Endothelial cell (in vitro differentiated cells): ENCODE data around the gene GPR37L1. TPM values are rescaled to one million over a fixed set of nuclear protein-coding genes. Genes with fewer than 3 reads are reported as not detected.
"Not testable (repeated sequence)": the region's sequence is repeated elsewhere in the genome, so short reads cannot be mapped to it uniquely, and the experiment has no call there.

Experiments
- DNase-seq: peaks from one replicate; pipeline ENCODE4 v3.0.0; 2021; ENCODE audit warnings: low spot score
- H3K27ac Mint-ChIP-seq: one replicate; pipeline ENCODE4 v1.8.0; 2021; ENCODE audit warnings: mixed read lengths, inconsistent platforms; ENCODE audit not compliant: unreplicated experiment
- H3K27me3 Mint-ChIP-seq: one replicate; pipeline ENCODE4 v1.8.0; 2021; ENCODE audit warnings: mild to moderate bottlenecking, moderate library complexity, mixed read lengths, inconsistent platforms; ENCODE audit not compliant: unreplicated experiment
- H3K36me3 Mint-ChIP-seq: one replicate; pipeline ENCODE4 v1.8.0; 2021; ENCODE audit warnings: mild to moderate bottlenecking, low read depth, mixed read lengths, inconsistent platforms; ENCODE audit not compliant: unreplicated experiment
- H3K4me1 Mint-ChIP-seq: one replicate; pipeline ENCODE4 v1.8.0; 2021; ENCODE audit warnings: mild to moderate bottlenecking, mixed read lengths, inconsistent platforms; ENCODE audit not compliant: unreplicated experiment
- H3K4me3 Mint-ChIP-seq: one replicate; pipeline ENCODE4 v1.8.0; 2021; ENCODE audit warnings: mild to moderate bottlenecking, mixed read lengths, inconsistent platforms; ENCODE audit not compliant: unreplicated experiment
- H3K9me3 Mint-ChIP-seq: one replicate; pipeline ENCODE4 v1.8.0; 2021; ENCODE audit warnings: mixed read lengths, inconsistent platforms; ENCODE audit not compliant: unreplicated experiment
- CTCF ChIP-seq: fragments of 200-600 bp; sonication (generic); IDR thresholded peaks from one replicate; pipeline ENCODE4 v1.5.0; 2021; ENCODE audit warnings: antibody characterized with exemption; ENCODE audit not compliant: unreplicated experiment
- total RNA-seq: library from RNA; stranded (reverse); fragmentation: NEBNext Ultra II Directional; extraction: Animal tissue kit (Norgen Biotek cat#: 25700); gene quantifications from one replicate; pipeline ENCODE4 v1.2.1, GENCODE V29; 2021; ENCODE audit not compliant: unreplicated experiment

The GPR37L1 gene
- total RNA-seq, 1 donor from 2014 or later, result not detected

GRCh38 chr1:202176949-202177927, 54.5 kb downstream of the GPR37L1 start:
- Mint-ChIP-seq H3K9me3 (no peaks in the 10 kb centered on the region), H3K27ac (no peak overlapping the region), H3K36me3 (no peaks in the 10 kb centered on the region), H3K4me3 (no peak overlapping the region), H3K27me3 (peaks cover 5% of the 10 kb centered on the region), H3K4me1 (no peaks in the 10 kb centered on the region)
- DNase-seq, result no peak
- TF ChIP-seq CTCF, result no peak

- no peak overlapping the region for H3K27ac Mint-ChIP-seq
- H3K36me3 Mint-ChIP-seq, result no peaks in the 10 kb centered on the region
- TF ChIP-seq CTCF, result no peak
- no peak overlapping the region for H3K4me3 Mint-ChIP-seq
- peaks cover 11% of the 10 kb centered on the region for H3K27me3 Mint-ChIP-seq
- no peak for DNase-seq
- no peaks in the 10 kb centered on the region for H3K9me3 Mint-ChIP-seq
- H3K4me1 Mint-ChIP-seq, result no peaks in the 10 kb centered on the region
Measured at GRCh38 chr1:202179828-202180750, 57.4 kb downstream of the GPR37L1 start.

GRCh38 chr1:202180751-202181139, 58.0 kb downstream of the GPR37L1 start:
- H3K4me1 Mint-ChIP-seq, H3K9me3 Mint-ChIP-seq, H3K27ac Mint-ChIP-seq, H3K4me3 Mint-ChIP-seq, DNase-seq, H3K36me3 Mint-ChIP-seq: not testable (repeated sequence)
- peaks cover 15% of the 10 kb centered on the region for H3K27me3 Mint-ChIP-seq

- H3K4me1 Mint-ChIP-seq, result no peaks in the 10 kb centered on the region
- H3K9me3 Mint-ChIP-seq, result no peaks in the 10 kb centered on the region
- no peak for TF ChIP-seq CTCF
- H3K4me3 Mint-ChIP-seq, result no peak overlapping the region
- DNase-seq, result no peak
- H3K27ac Mint-ChIP-seq, result no peak overlapping the region
- H3K36me3 Mint-ChIP-seq, result no peaks in the 10 kb centered on the region
- peaks cover 17% of the 10 kb centered on the region for H3K27me3 Mint-ChIP-seq
Measured at GRCh38 chr1:202181586-202181985, 58.9 kb downstream of the GPR37L1 start.

- no peaks in the 10 kb centered on the region for H3K4me1 Mint-ChIP-seq
- no peak overlapping the region for H3K4me3 Mint-ChIP-seq
- H3K27me3 Mint-ChIP-seq, result peaks cover 17% of the 10 kb centered on the region
- H3K27ac Mint-ChIP-seq, result no peak overlapping the region
- no peaks in the 10 kb centered on the region for H3K9me3 Mint-ChIP-seq
- no peak for DNase-seq
- no peak for TF ChIP-seq CTCF
- H3K36me3 Mint-ChIP-seq, result no peaks in the 10 kb centered on the region
Measured at GRCh38 chr1:202182040-202182877, 59.5 kb downstream of the GPR37L1 start.
